IPS-11a (cell line): Measurements from ENCODE around the gene SPHKAP.
"Not testable (repeated sequence)": the region's sequence is repeated elsewhere in the genome, so short reads cannot be mapped to it uniquely, and the experiment has no call there.

ENCODE experiments used
- H3K4me3 ChIP-seq: one replicate; pipeline ENCODE4 v1.5.1; 2013; ENCODE audit warnings: low read depth, low read length, control low read depth

SPHKAP gene

DNA sequence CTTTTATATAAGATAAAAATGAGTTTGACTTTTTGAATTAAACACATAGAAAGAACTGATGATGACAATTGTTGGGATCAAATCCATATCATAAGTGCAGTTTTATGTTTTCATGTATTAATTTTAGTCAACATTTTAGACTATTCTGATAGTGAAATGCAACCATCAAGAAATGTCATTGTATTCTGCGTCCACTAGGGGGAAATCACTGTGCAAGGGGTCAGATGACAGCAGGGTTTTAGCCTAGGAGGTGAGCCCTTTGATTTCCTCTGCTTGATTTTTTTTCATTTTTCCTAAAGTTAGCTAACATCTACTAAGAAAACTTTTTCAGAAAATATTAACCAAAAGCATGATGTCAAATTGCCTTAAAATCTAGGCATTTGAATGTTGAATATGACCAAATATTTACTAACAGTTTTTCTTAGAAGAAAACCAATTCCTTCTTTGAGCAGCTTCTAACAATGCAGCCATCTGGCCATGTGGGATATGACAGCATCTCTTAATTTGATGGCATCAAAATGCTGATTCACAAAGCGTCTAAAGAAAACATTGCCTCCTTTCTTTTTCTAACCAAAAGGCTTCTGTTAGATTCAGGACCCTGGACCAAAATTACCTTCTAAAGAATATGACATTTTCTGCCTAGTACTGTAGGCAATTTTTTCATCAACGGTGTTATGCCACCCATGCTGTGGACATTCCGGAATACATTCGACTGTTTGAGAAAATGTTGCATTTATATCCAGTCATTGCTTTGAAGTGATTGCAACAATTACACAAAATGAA is 141.5 kb downstream of the SPHKAP start:
- no peak overlapping the region for H3K4me3 ChIP-seq

DNA sequence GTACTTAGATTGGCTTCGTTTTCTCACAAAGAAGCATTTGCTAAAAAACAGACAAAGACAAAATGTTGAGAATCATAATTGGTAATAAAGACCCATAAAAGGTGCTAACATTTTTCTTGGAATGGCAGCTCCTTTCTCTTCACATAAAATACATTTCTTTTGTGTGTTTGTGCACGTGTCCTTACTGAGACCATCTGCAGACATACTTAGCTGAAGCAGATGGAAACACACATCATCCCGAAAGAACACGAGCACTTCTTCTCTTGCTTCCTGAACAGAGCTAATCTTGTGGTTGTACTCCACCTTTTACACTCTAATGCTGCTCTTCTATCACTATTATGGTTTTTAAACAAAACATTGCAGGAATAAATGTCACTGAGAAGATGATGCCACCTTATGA is 142.5 kb downstream of the SPHKAP start:
- no peak overlapping the region for H3K4me3 ChIP-seq

DNA sequence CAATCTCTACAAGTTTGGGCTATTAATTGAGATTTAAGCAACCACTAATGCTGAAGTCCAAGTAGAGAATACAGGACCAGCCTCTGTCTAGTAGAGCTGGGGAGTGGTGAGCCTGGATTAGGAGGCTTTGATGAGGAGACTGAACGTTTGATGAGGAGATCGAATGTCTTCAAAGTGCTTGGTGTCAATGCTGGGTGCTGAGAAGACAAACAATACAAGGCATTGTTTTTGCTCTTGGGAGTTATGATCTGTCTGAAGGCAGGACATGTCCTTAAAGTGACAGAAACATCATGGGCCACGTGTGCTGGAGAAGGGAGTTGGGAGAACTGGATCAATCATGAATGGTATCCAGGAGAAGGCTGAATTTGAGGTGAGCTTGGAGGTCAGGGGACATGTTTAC is 143.6 kb downstream of the SPHKAP start:
- H3K4me3 ChIP-seq = no peak overlapping the region

DNA sequence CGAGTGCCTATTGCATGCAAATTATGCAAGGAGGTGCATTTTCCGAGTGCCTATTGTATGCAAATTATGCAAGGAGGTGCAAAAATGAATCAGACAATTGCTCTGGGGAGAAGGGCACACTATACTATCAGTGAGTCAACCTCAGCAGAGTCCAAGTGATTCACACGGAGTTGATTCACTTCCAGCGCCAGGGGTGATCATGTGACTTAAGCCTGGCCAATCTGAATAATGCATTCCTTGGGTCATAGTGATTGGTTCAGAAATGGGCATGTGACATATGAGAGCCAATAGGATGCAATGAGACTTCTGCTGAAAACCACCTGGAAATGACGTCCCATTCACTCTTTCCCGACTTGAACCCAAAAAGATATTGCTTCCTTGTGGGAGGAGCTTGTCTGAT is 157.9 kb downstream of the SPHKAP start:
- H3K4me3 ChIP-seq = no peak overlapping the region

DNA sequence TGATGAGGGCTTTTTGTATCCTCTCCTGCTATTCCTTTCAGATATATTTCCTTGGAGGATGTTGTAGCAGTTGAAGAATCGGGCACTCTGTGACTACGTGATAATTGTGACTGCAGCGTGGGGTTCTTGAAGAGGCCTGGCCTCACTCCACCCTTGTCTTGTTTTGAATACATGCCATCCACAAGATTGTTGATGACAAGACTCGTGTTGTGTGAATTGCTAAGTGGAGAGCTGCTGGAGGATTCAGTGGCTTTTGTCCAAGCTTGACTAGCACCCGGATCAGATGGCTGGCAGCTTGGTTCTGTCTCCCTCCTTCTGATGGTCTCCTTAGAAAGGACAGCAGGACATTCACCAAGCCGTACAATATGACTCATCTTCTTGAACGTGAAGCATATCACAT is 163.2 kb downstream of the SPHKAP start:
- no peak overlapping the region for H3K4me3 ChIP-seq

DNA sequence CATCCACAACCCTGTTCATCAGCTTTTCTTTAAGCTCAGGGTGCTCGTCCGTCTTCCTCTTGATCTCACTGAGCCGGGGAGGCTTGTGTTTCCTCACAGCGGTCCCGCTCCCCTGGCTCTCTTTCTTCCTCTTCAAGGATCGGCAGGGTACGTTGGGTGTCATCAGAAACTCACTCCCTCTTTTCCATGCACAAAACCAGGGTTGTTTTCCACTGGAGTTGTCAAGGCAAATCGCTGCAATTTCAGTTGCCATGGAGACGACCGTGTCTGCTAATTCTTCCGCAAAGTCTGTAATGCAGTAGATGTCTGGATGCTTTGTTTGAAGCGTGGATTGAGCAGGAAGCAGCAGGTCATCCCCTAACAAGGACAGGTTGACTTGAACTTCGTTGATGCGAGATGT is 163.7 kb downstream of the SPHKAP start:
- H3K4me3 ChIP-seq = no peak overlapping the region

DNA sequence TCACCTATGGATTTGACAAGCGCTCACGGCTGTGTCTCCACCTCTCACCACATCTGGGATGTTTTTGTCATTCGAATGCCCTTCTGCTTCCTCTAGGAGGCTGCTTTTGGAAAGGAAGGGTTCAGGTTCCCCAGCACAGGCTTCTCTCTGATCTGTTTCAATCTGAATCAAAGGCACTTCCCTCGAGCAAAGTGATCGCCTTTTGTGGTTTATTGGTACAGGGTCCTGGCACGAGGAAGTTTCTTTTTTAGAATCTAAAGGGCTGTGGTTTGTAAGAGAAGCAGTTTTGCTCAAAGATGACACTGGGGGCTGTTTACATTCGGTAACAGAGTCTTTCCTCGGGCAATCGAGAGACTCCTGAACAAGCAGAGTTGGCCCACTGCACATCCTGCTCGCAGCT is 165.1 kb downstream of the SPHKAP start:
- H3K4me3 ChIP-seq = no peak overlapping the region

DNA sequence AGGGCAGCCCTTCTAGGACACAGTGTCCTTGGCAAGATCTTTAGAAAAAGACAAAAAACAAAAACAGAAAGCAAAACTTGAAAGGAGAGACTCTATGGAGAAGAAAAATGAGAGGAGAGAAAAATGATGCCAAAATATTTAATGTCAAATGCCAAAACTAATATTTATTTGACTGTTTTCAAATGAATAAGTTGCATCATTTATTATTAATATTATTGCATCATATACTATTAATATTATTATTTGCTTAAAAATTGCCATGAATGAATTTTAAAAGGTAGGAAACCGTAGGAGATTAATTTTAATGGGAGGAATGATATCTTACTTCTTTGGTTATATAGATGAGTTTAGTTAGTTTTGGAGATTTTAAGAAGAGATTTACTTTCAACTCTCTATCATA is 165.7 kb downstream of the SPHKAP start:
- H3K4me3 ChIP-seq = no peak overlapping the region

DNA sequence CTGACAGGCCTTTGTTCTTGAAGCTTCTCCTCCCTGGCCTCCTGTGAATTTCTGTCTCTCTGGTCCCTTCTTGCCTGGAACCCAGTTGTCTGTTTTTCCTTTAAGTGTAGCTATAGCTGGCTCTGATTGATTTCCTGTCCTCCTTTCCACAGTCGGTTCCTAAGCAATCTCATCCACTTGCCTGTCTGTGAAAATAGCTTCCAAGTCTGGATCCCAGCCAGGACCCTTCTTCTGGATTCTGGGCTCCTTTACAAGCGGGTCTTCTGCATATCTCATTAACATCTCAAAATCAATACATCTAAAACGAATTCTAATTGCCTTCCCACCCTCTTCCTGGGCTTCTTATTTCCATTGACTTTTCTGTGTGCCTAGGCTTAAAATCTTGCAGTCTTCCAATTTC is 185.1 kb downstream of the SPHKAP start:
- no peak overlapping the region for H3K4me3 ChIP-seq

DNA sequence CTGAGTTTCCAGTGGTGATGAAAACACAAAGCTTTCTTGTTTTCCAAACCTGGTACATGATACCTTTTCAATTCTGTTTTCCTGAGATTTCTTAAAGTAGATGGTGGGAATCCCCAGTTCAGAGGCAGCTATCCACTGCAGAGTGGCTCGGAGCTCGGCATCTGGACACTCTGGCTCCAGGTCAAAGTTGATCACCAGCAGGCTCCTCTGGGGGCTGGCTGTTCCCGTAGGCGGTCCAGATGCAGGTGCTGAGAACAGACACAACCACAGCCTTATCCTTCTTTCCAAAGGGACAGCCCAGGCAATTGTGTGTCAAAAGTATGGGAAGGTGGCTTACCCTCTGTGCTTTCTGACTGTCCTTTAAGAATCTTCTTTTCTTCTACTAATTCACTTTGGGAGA is 190.6 kb downstream of the SPHKAP start:
- H3K4me3 ChIP-seq = no peak overlapping the region

DNA sequence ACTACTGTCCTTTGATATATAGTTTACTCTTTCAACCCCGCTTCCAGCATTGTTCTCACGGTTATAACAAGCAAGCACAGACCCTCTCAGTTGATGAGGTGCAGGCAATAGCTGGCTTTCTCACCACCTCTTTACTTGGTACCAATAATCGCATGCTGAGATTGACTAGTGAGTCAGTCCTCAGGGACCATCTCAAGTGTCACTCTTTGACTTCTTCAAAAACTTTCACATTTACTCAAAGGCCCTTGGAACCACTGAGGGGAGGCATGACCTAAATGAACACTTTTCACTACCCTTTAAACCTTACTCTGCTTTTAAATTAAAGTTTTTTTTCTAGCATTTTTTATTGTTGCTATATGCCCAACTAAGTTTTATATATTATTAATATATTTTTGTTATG is 208.2 kb downstream of the SPHKAP start:
- H3K4me3 ChIP-seq = no peak overlapping the region

DNA sequence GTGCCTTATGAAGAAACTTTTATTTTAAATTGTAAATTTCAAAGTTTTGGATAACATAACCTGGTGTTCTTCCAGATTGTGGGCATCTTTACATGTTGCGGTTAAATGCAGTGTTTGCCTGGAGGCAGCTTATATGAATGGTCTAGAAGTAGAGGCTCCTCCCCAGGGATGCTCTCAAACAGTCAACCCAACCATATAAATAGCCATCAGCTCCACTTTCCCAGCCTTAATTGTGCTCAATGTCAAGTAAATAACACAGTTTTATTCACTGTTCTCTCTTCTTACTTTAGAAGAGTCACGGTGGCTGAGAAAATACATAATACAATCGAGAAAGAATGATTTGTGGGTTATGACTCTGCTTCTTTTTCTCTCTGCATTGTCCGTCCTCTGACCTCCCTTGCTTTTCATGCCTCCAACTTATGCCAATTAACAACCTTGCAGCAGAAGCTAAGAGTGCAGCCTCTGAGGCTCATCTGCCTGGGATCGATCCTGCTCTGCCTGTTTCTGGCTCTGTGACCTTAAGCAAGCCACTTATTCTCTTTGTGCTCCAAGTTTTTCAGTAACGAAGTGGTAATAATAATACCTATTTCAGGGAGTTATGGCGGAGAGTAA is 209.8 kb downstream of the SPHKAP start:
- no peak overlapping the region for H3K4me3 ChIP-seq

DNA sequence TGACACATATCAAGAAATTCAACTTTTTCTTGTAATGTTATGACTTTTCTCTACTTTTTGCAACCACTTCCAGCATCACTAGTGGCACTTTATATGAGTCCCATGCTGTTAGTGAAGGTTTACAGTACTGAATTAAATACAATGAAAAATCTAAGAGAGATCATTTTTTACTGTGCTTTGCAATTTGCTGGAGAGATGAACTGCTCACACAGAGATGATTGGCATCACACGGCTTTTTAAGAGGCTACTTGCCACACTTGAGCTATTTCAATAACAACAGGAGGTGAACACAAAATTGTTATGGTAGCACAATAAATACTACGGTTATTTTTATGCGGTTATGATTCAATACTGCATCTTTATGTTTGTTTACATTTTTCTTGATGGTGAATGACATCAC is 221.2 kb downstream of the SPHKAP start:
- no peak overlapping the region for H3K4me3 ChIP-seq

DNA sequence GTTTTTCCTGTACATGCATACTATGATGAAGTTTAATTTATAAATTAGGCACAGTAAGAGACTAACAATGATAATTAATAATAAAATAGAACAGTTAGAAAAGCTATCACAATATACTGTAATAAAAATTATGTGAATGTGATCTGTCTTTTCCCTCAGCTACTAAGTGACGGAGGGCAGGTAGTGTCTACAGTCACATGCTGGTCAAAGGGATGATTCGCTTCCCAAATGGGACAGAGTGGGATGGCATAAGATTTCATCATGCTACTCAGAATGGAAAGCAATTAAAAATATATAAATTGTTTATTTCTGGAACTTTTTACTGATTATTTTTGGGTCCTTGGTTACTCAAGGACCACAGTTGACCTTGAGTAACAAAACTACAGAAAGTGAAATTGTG is 238.5 kb downstream of the SPHKAP start:
- no peak overlapping the region for H3K4me3 ChIP-seq

DNA sequence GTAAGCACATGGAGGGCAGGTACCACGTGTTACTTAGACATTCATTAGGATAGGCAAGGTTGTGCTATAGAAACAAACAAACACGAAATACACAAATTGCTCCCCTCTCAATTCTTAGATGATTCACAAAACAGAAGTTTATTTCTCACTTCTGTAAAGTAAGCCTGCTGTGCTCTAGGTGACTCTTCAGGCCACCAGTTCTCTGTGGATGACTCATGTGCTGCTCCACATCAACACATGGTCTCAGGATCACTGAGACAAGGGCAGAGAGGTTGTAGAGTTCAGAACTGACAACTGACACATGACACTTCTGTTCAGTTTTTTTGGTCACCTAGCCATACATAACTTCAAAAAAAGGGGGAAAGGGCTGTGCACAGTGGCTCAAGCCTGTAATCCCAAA is 239.5 kb downstream of the SPHKAP start:
- H3K4me3 ChIP-seq = no peak overlapping the region

DNA sequence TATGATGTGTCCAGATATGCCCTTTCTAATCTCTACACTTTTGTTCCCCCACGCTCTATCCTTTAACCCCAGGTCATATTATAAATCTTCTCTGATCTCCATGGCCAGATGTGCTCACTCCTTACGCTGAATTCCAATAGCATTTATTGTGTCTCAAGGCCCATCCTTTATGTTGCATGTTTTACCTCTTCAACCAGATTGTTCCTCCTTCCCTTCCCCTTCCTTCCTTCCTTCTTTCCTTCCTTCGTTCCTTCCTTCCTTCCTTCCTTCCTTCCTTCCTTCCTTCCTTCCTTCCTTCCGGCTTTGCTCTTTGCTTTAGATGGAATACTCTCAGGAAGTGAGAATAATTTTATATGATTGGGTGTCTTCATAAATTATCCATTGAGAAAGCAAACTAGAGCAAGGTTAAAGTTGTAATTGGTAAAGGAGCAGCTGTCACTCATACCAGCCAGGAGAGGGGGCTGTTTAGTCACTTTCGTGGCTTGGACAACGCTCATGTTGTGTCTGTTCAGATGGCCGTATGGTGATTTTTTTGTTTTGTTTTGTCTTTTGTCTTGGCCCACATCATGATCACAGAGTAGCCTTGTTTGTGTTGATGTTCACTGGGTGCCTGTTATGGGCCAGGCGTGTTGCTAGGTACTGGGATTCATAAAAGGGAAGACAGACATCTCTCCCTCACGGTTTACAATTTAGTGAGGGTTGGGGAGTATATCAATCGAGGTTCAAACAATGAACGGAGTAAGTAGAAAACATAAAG is 242.0 kb downstream of the SPHKAP start:
- H3K4me3 ChIP-seq = no peak overlapping the region

DNA sequence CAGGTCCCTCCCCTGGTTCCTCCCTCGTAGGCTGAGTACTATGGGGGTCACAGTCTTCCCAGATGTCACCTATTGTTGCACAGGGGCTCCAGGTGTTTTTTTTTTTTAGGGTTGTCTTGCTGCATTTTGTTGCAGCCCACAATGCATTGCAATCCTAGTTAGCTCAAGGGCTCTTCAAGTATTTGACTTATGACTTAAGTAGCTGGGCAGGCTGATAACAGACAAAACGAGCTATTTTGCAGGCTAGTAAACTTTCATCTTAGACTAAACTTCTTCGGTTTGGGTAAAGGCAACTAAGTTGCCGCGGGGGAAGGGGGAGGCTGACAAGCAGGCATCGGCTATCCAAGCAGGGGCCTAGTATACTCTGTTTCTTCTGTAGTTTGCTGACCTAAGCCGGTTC is 245.2 kb downstream of the SPHKAP start:
- not testable (repeated sequence) for H3K4me3 ChIP-seq

DNA sequence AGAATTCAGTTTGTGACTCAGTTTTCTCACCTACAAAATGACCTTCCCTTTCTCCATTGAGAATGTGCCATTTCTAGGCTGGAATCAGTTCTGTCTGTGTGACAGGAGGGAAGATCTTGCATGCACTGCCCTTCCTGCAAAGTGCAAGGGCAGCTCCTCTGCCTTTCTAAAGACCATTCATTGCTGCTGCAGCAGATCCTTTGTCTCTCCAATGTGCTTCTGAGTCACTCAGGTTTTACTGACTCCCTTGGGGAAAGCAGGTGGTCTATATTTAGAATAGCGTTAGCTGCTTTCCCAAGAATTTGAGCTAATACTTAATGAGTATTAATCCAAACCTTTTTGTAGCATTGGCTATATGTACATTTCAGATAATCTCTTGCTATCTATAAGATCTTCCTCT is 247.6 kb downstream of the SPHKAP start:
- no peak overlapping the region for H3K4me3 ChIP-seq

DNA sequence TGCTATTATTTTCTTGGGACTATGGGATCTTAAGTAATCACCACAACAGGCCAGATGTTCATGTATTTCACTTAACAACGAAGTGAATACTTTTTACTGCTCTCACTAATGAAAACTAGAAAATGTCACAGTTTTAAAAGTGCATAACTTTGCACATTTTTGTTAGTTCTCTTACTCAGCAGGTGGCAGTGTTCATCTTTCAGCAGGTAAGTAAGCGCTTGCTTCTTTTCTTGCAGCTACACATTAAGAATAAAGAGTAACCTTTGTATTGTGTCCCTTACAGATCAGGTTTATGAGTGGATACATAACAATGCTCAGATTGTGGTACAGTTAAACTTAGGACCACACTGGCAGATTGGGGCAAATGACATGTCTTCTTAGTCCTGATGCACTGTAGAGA is 249.1 kb downstream of the SPHKAP start:
- H3K4me3 ChIP-seq = no peak overlapping the region

DNA sequence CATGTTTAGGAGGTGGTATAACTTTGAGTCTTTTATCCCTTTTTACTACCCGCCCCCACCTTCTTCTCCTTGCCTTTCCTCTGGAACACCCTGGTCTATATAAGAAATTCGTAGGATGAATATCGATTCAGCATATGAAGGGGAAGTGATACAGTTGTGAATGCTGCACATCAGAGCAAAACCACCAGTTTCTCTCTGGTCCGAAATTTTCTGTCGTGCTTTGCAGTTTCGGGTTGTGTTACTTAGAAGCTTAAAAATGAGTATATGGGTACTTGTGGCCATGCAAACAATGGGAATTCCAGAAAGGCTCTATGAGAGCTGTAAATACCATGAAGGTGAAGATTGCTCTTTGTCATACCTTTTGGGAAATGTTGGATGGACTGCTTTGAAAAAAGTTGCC is 249.5 kb downstream of the SPHKAP start:
- H3K4me3 ChIP-seq = no peak overlapping the region
